B cell (primary cell): ENCODE data around the gene COL16A1.

Source experiments
- EZH2 ChIP-seq: IDR thresholded peaks from 2 replicates; pipeline ENCODE4 v1.6.1; 2012; ENCODE audit warnings: borderline replicate concordance, low read depth, mild to moderate bottlenecking, moderate library complexity, low read length; ENCODE audit not compliant: insufficient read depth, poor library complexity, severe bottlenecking
- TF ChIP-seq, protein P1 (sequence below): fragments of 200-600 bp; IDR thresholded peaks from one replicate; pipeline ENCODE4 v1.8.0; 2022; ENCODE audit warnings: antibody characterized with exemption, mild to moderate bottlenecking

DNA sequence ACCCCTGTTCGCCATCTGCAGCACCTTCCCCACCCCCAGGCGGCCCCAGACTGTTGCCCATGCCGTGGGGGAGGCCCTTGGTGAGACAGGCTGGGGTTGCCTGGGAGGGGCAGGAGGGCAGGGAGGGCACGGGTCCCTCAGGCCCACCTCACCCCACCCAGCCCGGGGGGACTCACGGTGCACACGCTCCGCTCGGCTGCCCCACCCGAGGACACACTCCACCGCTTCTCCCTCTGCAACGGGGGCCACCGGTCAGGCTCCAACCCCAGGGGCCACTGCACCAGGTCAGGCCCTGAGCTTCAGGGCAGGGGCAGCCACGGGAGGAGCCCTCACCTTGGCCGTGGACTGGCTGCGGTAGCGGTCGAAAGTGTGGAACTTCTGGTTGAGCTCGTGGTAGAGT lies 24.0 kb upstream of the COL16A1 start:
- TF ChIP-seq, protein P1, sequence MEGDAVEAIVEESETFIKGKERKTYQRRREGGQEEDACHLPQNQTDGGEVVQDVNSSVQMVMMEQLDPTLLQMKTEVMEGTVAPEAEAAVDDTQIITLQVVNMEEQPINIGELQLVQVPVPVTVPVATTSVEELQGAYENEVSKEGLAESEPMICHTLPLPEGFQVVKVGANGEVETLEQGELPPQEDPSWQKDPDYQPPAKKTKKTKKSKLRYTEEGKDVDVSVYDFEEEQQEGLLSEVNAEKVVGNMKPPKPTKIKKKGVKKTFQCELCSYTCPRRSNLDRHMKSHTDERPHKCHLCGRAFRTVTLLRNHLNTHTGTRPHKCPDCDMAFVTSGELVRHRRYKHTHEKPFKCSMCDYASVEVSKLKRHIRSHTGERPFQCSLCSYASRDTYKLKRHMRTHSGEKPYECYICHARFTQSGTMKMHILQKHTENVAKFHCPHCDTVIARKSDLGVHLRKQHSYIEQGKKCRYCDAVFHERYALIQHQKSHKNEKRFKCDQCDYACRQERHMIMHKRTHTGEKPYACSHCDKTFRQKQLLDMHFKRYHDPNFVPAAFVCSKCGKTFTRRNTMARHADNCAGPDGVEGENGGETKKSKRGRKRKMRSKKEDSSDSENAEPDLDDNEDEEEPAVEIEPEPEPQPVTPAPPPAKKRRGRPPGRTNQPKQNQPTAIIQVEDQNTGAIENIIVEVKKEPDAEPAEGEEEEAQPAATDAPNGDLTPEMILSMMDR = no peak
- TF ChIP-seq EZH2 = no peak
